ENCODE measurements around the gene PAPLN. TPM values are rescaled to one million over a fixed set of nuclear protein-coding genes. Genes with fewer than 3 reads are reported as not detected.

PAPLN gene, protein sequence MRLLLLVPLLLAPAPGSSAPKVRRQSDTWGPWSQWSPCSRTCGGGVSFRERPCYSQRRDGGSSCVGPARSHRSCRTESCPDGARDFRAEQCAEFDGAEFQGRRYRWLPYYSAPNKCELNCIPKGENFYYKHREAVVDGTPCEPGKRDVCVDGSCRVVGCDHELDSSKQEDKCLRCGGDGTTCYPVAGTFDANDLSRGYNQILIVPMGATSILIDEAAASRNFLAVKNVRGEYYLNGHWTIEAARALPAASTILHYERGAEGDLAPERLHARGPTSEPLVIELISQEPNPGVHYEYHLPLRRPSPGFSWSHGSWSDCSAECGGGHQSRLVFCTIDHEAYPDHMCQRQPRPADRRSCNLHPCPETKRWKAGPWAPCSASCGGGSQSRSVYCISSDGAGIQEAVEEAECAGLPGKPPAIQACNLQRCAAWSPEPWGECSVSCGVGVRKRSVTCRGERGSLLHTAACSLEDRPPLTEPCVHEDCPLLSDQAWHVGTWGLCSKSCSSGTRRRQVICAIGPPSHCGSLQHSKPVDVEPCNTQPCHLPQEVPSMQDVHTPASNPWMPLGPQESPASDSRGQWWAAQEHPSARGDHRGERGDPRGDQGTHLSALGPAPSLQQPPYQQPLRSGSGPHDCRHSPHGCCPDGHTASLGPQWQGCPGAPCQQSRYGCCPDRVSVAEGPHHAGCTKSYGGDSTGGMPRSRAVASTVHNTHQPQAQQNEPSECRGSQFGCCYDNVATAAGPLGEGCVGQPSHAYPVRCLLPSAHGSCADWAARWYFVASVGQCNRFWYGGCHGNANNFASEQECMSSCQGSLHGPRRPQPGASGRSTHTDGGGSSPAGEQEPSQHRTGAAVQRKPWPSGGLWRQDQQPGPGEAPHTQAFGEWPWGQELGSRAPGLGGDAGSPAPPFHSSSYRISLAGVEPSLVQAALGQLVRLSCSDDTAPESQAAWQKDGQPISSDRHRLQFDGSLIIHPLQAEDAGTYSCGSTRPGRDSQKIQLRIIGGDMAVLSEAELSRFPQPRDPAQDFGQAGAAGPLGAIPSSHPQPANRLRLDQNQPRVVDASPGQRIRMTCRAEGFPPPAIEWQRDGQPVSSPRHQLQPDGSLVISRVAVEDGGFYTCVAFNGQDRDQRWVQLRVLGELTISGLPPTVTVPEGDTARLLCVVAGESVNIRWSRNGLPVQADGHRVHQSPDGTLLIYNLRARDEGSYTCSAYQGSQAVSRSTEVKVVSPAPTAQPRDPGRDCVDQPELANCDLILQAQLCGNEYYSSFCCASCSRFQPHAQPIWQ
- total RNA-seq (1 to 10 TPM; 1.3 to 2.8 TPM), polyA plus RNA-seq (1 to 10 TPM in 1 of 2 donors, under 1 TPM in 1; 0.68 to 1.2 TPM)

DNA sequence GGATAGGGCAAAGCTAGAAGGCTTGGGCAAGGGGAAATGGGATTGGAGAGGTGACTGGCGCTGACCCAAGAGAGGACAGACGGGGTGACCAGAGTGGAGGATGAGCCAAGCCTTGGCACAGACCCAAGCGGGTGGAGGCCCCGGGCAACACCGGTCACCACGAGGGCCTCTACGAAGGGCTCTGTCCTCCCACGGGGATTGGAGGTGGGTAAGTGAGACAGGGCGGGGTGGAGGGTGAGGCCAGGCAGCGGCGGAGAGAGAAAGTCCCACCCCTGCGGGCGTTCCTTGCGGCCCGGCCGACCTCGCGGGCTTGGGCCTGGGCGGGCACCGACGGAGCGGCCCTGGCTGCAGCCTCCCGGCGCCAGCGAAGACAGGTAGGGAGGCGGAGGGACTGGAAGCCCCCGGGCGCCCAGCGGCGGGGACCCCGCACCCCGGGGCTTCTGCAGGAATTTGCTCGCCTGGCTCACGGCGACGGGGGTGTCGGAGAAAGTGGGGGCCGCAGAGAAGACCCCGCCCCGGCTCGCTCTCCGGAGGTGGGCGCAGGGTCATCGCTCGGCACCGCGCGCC lies at the start of gene PAPLN:
Gene PAPLN, plus strand, starts transcription at position 288 of the 567 bp plus-strand sequence. CDS start 2,273 bp downstream, outside the sequence.
- H3K27ac ChIP-seq (ENCODE audit: low read depth in 1 of 2, low read length in 2 of 2), result no peak within 1 kb of the TSS
- DNase-seq (ENCODE audit: low spot score), result no peak
- WGBS, result 8% methylated on average over 48 of the region's 48 CpGs

More for the DNA sequence above, at the start of gene PAPLN:
- H3K9me3 ChIP-seq (ENCODE audit: control insufficient read depth in 4 of 4, low read length in 3 of 4), result no peaks in the 10 kb centered on the region
- H3K4me1 ChIP-seq (ENCODE audit: control insufficient read depth in 4 of 4, insufficient read depth in 4 of 4, low read length in 3 of 4), result peaks cover 5 to 34% (median 19%) of the 10 kb centered on the region in 4 donors
- H3K9ac ChIP-seq (ENCODE audit: low read depth in 1 of 2, low read length in 2 of 2), result no peak within 1 kb of the TSS
- TF ChIP-seq YY1 (IDR thresholded peaks at IDR 0.05) (no peak), FOXA2 (IDR thresholded peaks at IDR 0.05) (no peak), JUND (IDR thresholded peaks at IDR 0.05) (no peak), TAF1 (conservative IDR thresholded peaks at IDR 0.05) (no peak), FOXA1 (IDR thresholded peaks at IDR 0.05) (no peak), HNF4G (IDR thresholded peaks at IDR 0.05) (no peak), GABPA (IDR thresholded peaks at IDR 0.05 in 1 of 2, conservative IDR thresholded peaks at IDR 0.05 in 1 of 2) (no peak), HNF4A (conservative IDR thresholded peaks at IDR 0.05) (no peak), NR2F2 (IDR thresholded peaks at IDR 0.05) (no peak), RXRA (IDR thresholded peaks at IDR 0.05) (no peak)
- TF ChIP-seq, protein P1, sequence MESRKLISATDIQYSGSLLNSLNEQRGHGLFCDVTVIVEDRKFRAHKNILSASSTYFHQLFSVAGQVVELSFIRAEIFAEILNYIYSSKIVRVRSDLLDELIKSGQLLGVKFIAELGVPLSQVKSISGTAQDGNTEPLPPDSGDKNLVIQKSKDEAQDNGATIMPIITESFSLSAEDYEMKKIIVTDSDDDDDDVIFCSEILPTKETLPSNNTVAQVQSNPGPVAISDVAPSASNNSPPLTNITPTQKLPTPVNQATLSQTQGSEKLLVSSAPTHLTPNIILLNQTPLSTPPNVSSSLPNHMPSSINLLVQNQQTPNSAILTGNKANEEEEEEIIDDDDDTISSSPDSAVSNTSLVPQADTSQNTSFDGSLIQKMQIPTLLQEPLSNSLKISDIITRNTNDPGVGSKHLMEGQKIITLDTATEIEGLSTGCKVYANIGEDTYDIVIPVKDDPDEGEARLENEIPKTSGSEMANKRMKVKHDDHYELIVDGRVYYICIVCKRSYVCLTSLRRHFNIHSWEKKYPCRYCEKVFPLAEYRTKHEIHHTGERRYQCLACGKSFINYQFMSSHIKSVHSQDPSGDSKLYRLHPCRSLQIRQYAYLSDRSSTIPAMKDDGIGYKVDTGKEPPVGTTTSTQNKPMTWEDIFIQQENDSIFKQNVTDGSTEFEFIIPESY (IDR thresholded peaks at IDR 0.05), result no peak
- TF ChIP-seq, protein P2, sequence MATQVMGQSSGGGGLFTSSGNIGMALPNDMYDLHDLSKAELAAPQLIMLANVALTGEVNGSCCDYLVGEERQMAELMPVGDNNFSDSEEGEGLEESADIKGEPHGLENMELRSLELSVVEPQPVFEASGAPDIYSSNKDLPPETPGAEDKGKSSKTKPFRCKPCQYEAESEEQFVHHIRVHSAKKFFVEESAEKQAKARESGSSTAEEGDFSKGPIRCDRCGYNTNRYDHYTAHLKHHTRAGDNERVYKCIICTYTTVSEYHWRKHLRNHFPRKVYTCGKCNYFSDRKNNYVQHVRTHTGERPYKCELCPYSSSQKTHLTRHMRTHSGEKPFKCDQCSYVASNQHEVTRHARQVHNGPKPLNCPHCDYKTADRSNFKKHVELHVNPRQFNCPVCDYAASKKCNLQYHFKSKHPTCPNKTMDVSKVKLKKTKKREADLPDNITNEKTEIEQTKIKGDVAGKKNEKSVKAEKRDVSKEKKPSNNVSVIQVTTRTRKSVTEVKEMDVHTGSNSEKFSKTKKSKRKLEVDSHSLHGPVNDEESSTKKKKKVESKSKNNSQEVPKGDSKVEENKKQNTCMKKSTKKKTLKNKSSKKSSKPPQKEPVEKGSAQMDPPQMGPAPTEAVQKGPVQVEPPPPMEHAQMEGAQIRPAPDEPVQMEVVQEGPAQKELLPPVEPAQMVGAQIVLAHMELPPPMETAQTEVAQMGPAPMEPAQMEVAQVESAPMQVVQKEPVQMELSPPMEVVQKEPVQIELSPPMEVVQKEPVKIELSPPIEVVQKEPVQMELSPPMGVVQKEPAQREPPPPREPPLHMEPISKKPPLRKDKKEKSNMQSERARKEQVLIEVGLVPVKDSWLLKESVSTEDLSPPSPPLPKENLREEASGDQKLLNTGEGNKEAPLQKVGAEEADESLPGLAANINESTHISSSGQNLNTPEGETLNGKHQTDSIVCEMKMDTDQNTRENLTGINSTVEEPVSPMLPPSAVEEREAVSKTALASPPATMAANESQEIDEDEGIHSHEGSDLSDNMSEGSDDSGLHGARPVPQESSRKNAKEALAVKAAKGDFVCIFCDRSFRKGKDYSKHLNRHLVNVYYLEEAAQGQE (IDR thresholded peaks at IDR 0.05), result no peak
- TF ChIP-seq, protein P3, sequence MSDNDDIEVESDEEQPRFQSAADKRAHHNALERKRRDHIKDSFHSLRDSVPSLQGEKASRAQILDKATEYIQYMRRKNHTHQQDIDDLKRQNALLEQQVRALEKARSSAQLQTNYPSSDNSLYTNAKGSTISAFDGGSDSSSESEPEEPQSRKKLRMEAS (IDR thresholded peaks at IDR 0.05), result no peak
- H3K36me3 ChIP-seq (ENCODE audit: control insufficient read depth in 4 of 4, insufficient read depth in 3 of 4, low read depth in 1 of 4, low read length in 3 of 4), result no peaks in the 10 kb centered on the region
- peak within 1 kb of the TSS in 1 of 3 donors; percentile 55 for H3K4me3 ChIP-seq (ENCODE audit: low read depth in 1 of 3, low read length in 3 of 3)
- peaks cover 0 to 6% (median 2%) of the 10 kb centered on the region in 4 donors for H3K27me3 ChIP-seq (ENCODE audit: control insufficient read depth in 4 of 4, insufficient read depth in 4 of 4, low read length in 3 of 4)

All from liver (tissue), 9 donors.